NB4 (cell line): ENCODE data around the gene TOM1L2.

Experiments used
- CTCF ChIP-seq: IDR thresholded peaks from one replicate; pipeline ENCODE4 v1.5.1; 2012; ENCODE audit warnings: low read depth, low read length
- MAX ChIP-seq: IDR thresholded peaks from 2 replicates; pipeline ENCODE4 v1.6.1; 2011; ENCODE audit warnings: low read depth, low read length
- MYC ChIP-seq: IDR thresholded peaks from 2 replicates; pipeline ENCODE4 v1.6.1; 2011; ENCODE audit warnings: low read depth, low read length
- POLR2A ChIP-seq: IDR thresholded peaks from 2 replicates; pipeline ENCODE4 v1.6.1; 2011; ENCODE audit warnings: mild to moderate bottlenecking; ENCODE audit not compliant: insufficient read length; ENCODE audit errors: extremely low read depth

DNA sequence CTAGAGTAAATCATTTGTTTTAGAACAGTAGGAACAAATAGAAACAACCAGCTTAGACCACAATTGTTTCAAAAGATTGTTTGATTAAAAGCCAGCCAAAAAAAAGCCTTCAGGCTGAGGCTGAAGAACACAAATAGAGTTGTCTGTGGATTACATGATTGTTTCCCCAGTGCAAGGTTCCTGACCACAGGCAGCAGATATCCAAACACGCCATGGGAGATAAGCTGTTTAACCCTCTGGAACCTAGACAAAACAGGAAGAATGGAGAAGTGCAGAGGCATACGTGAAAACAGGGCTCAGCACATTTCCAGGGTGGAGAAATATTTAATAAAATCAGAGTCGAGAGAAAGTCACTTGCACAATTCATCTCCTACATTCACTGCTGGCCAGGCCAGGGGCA lies 45.8 kb upstream of the TOM1L2 start:
- TF ChIP-seq CTCF (no peak), MYC (no peak), POLR2A (no peak), MAX (no peak)
